Upper lobe of left lung (tissue), 6 donors: Measurements from ENCODE around the gene MAP3K12. TPM values are rescaled to one million over a fixed set of nuclear protein-coding genes. Genes with fewer than 3 reads are reported as not detected.

Experiments used
- ATAC-seq, 2 donors: fragments of 200-7000 bp; cut with Tn5 transposase; one replicate each; pipeline ENCODE4 v1.9.1; 2022; ENCODE audit warnings: mild to moderate bottlenecking in 2 of 2, moderate library complexity in 2 of 2; ENCODE audit not compliant: low FRiP score in 2 of 2
- DNase-seq, 2 donors: peaks; one replicate each; pipeline ENCODE4 v3.0.0-alpha.2; 2019 to 2020
- H3K27ac ChIP-seq, 4 donors: fragments of 200-600 bp; sonication (generic); one replicate each; pipeline ENCODE4 v1.5.1; 2016 to 2019
- H3K27me3 ChIP-seq, 4 donors: fragments of 200-600 bp; sonication (generic); one replicate each; pipeline ENCODE4 v1.5.1; 2017 to 2019
- H3K36me3 ChIP-seq, 4 donors: fragments of 200-600 bp; sonication (generic); one replicate each; pipeline ENCODE4 v1.5.1; 2016 to 2019
- H3K4me1 ChIP-seq, 4 donors: fragments of 200-600 bp; sonication (generic); one replicate each; pipeline ENCODE4 v1.5.1; 2018 to 2019
- H3K4me3 ChIP-seq, 4 donors: fragments of 200-600 bp; sonication (generic); one replicate each; pipeline ENCODE4 v1.5.1; 2017 to 2019; ENCODE audit warnings: mild to moderate bottlenecking in 2 of 4, moderate library complexity in 1 of 4
- H3K9me3 ChIP-seq, 4 donors: fragments of 200-600 bp; sonication (generic); one replicate each; pipeline ENCODE4 v1.5.1; 2018 to 2019
- EP300 ChIP-seq, 4 donors: sonication (generic); formaldehyde crosslinking; IDR thresholded peaks; one replicate each; pipeline ENCODE4 v1.5.1; 2017; ENCODE audit warnings: antibody characterized with exemption in 4 of 4, control low read depth in 2 of 4
- POLR2A ChIP-seq, 4 donors: fragments of 450-650 bp; IDR thresholded peaks; one replicate each; pipeline ENCODE4 v1.5.1; 2016 to 2017; ENCODE audit warnings: antibody characterized with exemption in 4 of 4, mild to moderate bottlenecking in 2 of 4
- POLR2AphosphoS5 ChIP-seq, 2 donors: sonication (generic); formaldehyde crosslinking; IDR thresholded peaks; one replicate each; pipeline ENCODE4 v1.5.1; 2017; ENCODE audit warnings: antibody characterized with exemption in 2 of 2
- WGBS, 2 donors: methylation state at CpG; one replicate each; pipeline ENCODE4 v1.1.5; 2017 to 2018; 5-methylcytosine and 5-hydroxymethylcytosine counted together
- total RNA-seq, 6 donors: library from RNA; depleted of rRNA in 4 of 6; stranded (reverse); fragments of >200 nt in 4 of 6; gene quantifications; one replicate each; pipeline versions ENCODE4 v1.1.0 to v1.2.1, GENCODE V29; 2016 to 2021
- TF ChIP-seq, protein P1 (sequence below), 6 experiments: fragments of 450-650 bp in 4 of 6; fragments of 200-600 bp in 2 of 6; sonication (generic) in 2 of 6; IDR thresholded peaks; one replicate each; pipeline ENCODE4 v1.5.1; 2016 to 2019; ENCODE audit warnings: antibody characterized with exemption in 6 of 6
- donor health status: DM: no; HTN: no; CAD: no; lungs with moderate emphysema.
- donor health status: DM: no; HTN: yes; CAD: no; lungs with severe emphysema.

The MAP3K12 gene
- total RNA-seq, 6 donors from 2014 or later, result 9.6 to 87.0 (median 17.4) TPM

DNA sequence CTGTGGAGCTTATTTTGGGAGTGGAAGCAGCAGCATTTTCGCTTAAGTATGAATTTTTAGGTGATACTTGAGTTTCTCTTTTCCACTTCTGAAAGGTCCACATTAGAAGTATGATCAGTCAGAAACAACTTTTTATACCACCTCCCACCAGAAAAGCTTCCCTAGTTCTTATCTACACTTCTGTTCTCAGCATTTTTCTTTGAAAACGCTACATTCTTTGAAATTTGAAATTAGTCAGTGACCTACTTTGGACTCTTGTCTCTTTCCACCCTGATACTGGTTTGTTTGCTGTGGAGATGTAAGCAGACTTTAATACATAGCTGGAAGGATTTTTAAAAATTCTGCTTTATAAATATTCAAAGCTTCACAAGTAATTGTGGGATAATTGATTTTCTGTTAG is 25.2 kb downstream of the MAP3K12 start:
- peaks cover 54 to 100% (median 96%) of the 10 kb centered on the region in 4 donors for H3K36me3 ChIP-seq
- ATAC-seq, result no peak
- DNase-seq, result no peak
- 65 to 77% methylated on average over 2 of the region's 2 CpGs for WGBS, 2 donors
- TF ChIP-seq POLR2A (IDR thresholded peaks at IDR 0.05) (no peak), POLR2AphosphoS5 (IDR thresholded peaks at IDR 0.05) (no peak), EP300 (IDR thresholded peaks at IDR 0.05) (no peak)
- TF ChIP-seq, protein P1, sequence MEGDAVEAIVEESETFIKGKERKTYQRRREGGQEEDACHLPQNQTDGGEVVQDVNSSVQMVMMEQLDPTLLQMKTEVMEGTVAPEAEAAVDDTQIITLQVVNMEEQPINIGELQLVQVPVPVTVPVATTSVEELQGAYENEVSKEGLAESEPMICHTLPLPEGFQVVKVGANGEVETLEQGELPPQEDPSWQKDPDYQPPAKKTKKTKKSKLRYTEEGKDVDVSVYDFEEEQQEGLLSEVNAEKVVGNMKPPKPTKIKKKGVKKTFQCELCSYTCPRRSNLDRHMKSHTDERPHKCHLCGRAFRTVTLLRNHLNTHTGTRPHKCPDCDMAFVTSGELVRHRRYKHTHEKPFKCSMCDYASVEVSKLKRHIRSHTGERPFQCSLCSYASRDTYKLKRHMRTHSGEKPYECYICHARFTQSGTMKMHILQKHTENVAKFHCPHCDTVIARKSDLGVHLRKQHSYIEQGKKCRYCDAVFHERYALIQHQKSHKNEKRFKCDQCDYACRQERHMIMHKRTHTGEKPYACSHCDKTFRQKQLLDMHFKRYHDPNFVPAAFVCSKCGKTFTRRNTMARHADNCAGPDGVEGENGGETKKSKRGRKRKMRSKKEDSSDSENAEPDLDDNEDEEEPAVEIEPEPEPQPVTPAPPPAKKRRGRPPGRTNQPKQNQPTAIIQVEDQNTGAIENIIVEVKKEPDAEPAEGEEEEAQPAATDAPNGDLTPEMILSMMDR (IDR thresholded peaks at IDR 0.05), result no peak
- H3K9me3 ChIP-seq, result no peaks in the 10 kb centered on the region
- peaks cover 15 to 41% (median 23%) of the 10 kb centered on the region in 4 donors for H3K4me1 ChIP-seq
- H3K27ac ChIP-seq, result peak overlapping the region in 1 of 4 donors; percentile 32
- no peak overlapping the region for H3K4me3 ChIP-seq
- no peaks in the 10 kb centered on the region for H3K27me3 ChIP-seq

DNA sequence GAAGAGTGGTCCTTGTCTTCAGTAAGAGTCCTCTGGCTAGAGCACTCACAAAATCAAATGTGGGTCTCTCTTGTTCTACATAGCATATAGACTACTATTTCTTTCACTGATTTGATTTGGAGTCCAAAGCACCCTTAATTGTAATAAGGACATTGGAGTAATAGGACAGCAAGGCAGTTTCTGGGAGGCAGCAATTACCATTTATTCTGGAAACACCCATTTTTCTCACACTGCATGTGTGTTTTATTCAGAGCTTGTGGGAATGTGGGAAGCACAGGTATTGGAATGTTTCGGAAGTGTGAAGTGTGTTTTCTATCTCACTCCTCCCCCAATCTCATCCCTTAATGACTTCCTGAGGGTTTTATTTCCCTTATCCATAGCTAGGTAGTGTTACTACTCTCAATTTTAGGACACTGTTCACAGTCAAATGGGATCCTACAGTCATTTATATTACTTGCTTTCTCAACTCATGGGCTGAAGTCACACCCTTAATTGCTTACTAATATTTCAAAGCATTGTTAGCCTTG is 27.1 kb downstream of the MAP3K12 start:
- Histone ChIP-seq H3K4me3 (no peak overlapping the region), H3K27me3 (no peaks in the 10 kb centered on the region), H3K4me1 (peaks cover 15 to 33% (median 23%) of the 10 kb centered on the region in 4 donors), H3K36me3 (peaks cover 67 to 100% (median 98%) of the 10 kb centered on the region in 4 donors), H3K9me3 (no peaks in the 10 kb centered on the region), H3K27ac (no peak overlapping the region)
- WGBS, 2 donors, result 72 to 90% methylated on average over 1 of the region's 1 CpG
- TF ChIP-seq, protein P1 (IDR thresholded peaks at IDR 0.05), result no peak
- no peak for TF ChIP-seq POLR2AphosphoS5 (IDR thresholded peaks at IDR 0.05)
- TF ChIP-seq POLR2A (IDR thresholded peaks at IDR 0.05), result no peak
- TF ChIP-seq EP300 (IDR thresholded peaks at IDR 0.05), result no peak
- DNase-seq (no peak), ATAC-seq (no peak)

DNA sequence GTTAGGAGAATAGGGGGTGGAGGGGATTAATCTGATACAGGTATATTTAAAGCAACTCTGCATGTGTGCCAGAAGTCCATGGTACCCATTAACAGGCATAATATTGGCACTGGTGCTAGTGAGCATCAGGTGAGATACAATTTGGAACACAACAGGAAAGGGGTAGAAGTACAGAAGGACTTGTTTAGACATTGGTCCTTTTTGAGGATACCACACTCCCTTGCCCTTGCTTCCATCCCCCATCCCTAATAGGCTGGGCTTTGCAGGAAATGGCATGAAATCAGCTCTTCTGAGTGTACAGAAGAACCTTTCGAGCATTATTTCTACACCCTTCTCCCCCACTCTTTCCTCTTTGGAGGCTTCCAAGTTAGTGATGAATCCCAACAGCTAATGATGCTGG is 31.0 kb downstream of the MAP3K12 start:
- WGBS, 2 donors, result 77 to 81% methylated on average over 1 of the region's 1 CpG
- Histone ChIP-seq H3K27ac (no peak overlapping the region), H3K9me3 (no peaks in the 10 kb centered on the region), H3K27me3 (no peaks in the 10 kb centered on the region), H3K36me3 (peaks cover 76 to 100% (median 100%) of the 10 kb centered on the region in 4 donors), H3K4me1 (peaks cover 11 to 19% (median 15%) of the 10 kb centered on the region in 4 donors), H3K4me3 (no peak overlapping the region)
- DNase-seq (no peak), ATAC-seq (no peak)
- no peak for TF ChIP-seq POLR2A (IDR thresholded peaks at IDR 0.05)
- TF ChIP-seq, protein P1 (IDR thresholded peaks at IDR 0.05), result no peak
- TF ChIP-seq EP300 (IDR thresholded peaks at IDR 0.05), result no peak
- TF ChIP-seq POLR2AphosphoS5 (IDR thresholded peaks at IDR 0.05), result no peak

DNA sequence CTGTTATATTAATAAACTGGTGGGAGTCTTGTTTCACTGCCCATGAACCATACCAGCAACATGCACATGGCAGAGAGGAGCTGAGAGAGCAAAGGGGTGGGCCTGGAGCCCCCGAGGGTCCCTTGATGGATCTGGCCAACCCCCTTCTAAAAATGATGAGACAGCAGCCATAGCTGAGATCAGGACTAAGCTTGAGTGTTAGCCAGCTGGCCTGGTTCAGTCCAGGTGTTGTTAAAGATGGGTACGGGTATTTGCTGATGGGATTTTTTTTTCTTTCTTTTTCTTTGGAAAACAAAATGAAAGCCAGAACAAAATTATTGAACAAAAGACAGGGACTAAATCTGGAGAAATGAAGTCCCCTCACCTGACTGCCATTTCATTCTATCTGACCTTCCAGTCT is 31.4 kb downstream of the MAP3K12 start:
- no peak overlapping the region for H3K27ac ChIP-seq
- H3K36me3 ChIP-seq, result peaks cover 80 to 100% (median 100%) of the 10 kb centered on the region in 4 donors
- ATAC-seq (no peak), DNase-seq (no peak)
- peaks cover 10 to 15% (median 13%) of the 10 kb centered on the region in 4 donors for H3K4me1 ChIP-seq
- H3K9me3 ChIP-seq, result no peaks in the 10 kb centered on the region
- TF ChIP-seq, protein P1 (IDR thresholded peaks at IDR 0.05), result no peak
- TF ChIP-seq EP300 (IDR thresholded peaks at IDR 0.05) (no peak), POLR2A (IDR thresholded peaks at IDR 0.05) (no peak), POLR2AphosphoS5 (IDR thresholded peaks at IDR 0.05) (no peak)
- H3K4me3 ChIP-seq, result no peak overlapping the region
- WGBS, 2 donors, result 76 to 77% methylated on average over 2 of the region's 2 CpGs
- no peaks in the 10 kb centered on the region for H3K27me3 ChIP-seq

DNA sequence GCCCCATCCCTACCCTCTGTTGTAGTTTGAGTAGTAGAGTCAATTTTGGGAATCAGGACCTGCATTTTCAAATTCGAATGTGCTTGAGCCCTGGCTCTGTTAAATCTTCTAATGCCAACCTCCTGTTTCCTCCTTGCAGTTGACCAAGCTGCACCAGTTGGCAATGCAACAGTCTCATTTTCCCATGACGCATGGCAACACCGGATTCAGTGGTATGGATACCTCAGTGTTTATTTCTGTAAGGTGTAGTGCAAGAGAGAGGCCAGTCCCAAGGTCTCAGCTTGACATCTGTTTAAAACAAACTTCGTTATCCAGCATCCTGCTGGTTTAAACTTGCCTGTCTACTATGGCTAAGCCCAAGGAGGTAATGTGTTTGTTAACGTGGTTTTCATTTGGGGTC is 32.2 kb downstream of the MAP3K12 start:
- H3K36me3 ChIP-seq, result peaks cover 86 to 100% (median 100%) of the 10 kb centered on the region in 4 donors
- DNase-seq (no peak), ATAC-seq (no peak)
- H3K4me3 ChIP-seq, result no peak overlapping the region
- no peaks in the 10 kb centered on the region for H3K9me3 ChIP-seq
- H3K4me1 ChIP-seq, result peaks cover 4 to 8% (median 7%) of the 10 kb centered on the region in 4 donors
- WGBS, 2 donors, result 79 to 83% methylated on average over 5 of the region's 5 CpGs
- TF ChIP-seq, protein P1 (IDR thresholded peaks at IDR 0.05), result no peak
- H3K27ac ChIP-seq, result no peak overlapping the region
- H3K27me3 ChIP-seq, result no peaks in the 10 kb centered on the region
